B cell (primary cell): ENCODE results near the gene SLIT3. TPM values are rescaled to one million over a fixed set of nuclear protein-coding genes. Genes with fewer than 3 reads are reported as not detected.

Source experiments
- ATAC-seq: fragments of 200-7000 bp; cut with Tn5 transposase; one replicate; pipeline ENCODE4 v1.10.0; 2021; ENCODE audit warnings: low read depth, mild to moderate bottlenecking, moderate number of reproducible peaks, moderate library complexity
- CTCF ChIA-PET: fragments of 350-600 bp; sonication (Branson Sonifier 250); formaldehyde crosslinking; loops from one replicate; lab custom pipeline; 2021; ENCODE audit warnings: antibody characterized with exemption, inconsistent platforms; lab: Charles Lee
- POLR2A ChIA-PET: fragments of 350-600 bp; sonication (Branson Sonifier 250); formaldehyde crosslinking; loops from one replicate; lab custom pipeline; 2021; ENCODE audit warnings: antibody characterized with exemption; lab: Charles Lee
- DNase-seq: peaks from one replicate; pipeline ENCODE4 v3.0.0; 2013
- H2AFZ ChIP-seq: 2 replicates; pipeline ENCODE4 v1.6.1; 2012; ENCODE audit warnings: mild to moderate bottlenecking, low read depth, low read length; ENCODE audit not compliant: insufficient read depth, poor library complexity, severe bottlenecking
- H3K27ac ChIP-seq, 2 donors: 1 replicate in 1 of 2; 2 replicates in 1 of 2; pipeline ENCODE4 v1.5.1; 2012 to 2013; ENCODE audit warnings: low read length in 2 of 2, mild to moderate bottlenecking in 2 of 2, moderate library complexity in 1 of 2
- H3K27me3 ChIP-seq, 4 experiments: fragments of 200-600 bp in 1 of 4; sonication (generic) in 1 of 4; replicated peaks in 1 of 4; 1 replicate in 2 of 4; 2 replicates in 2 of 4; pipeline versions ENCODE4 v1.6.1 to v1.7.0; 2013 to 2016; ENCODE audit warnings: low read length in 3 of 4, mild to moderate bottlenecking in 2 of 4, mixed read lengths in 1 of 4, moderate library complexity in 1 of 4; ENCODE audit not compliant: insufficient read depth in 4 of 4, control insufficient read depth in 3 of 4; ENCODE audit errors: control extremely low read depth in 1 of 4
- H3K36me3 ChIP-seq, 2 experiments: replicated peaks in 1 of 2; 1 replicate in 1 of 2; 2 replicates in 1 of 2; pipeline versions ENCODE4 v1.6.1 to v1.7.1; 2013; ENCODE audit warnings: low read length in 1 of 2; ENCODE audit not compliant: insufficient read depth in 2 of 2, control insufficient read depth in 1 of 2; ENCODE audit errors: control extremely low read depth in 1 of 2, extremely low read depth in 1 of 2
- H3K4me1 ChIP-seq, 2 donors: fragments of 200-600 bp in 1 of 2; sonication (generic) in 1 of 2; 1 replicate in 1 of 2; 2 replicates in 1 of 2; pipeline versions ENCODE4 v1.5.1 to v1.6.1; 2013 to 2017; ENCODE audit warnings: low read length in 2 of 2; ENCODE audit not compliant: control insufficient read depth in 2 of 2, insufficient read depth in 2 of 2
- H3K4me2 ChIP-seq: replicated peaks from 2 replicates; pipeline ENCODE3; 2012; ENCODE audit warnings: mild to moderate bottlenecking, low read depth, low read length; ENCODE audit not compliant: poor library complexity, severe bottlenecking
- H3K4me3 ChIP-seq, 5 experiments: fragments of 200-600 bp in 1 of 5; sonication (generic) in 1 of 5; 1 replicate in 3 of 5; 2 replicates in 2 of 5; pipeline versions ENCODE4 v1.5.1 to v1.7.0; 2011 to 2016; ENCODE audit warnings: low read length in 4 of 5, mild to moderate bottlenecking in 4 of 5, low read depth in 2 of 5, control low read depth in 1 of 5, moderate library complexity in 1 of 5; ENCODE audit not compliant: insufficient read depth in 1 of 5; ENCODE audit errors: control extremely low read depth in 1 of 5, extremely low read depth in 1 of 5
- H3K79me2 ChIP-seq: fragments of 200-600 bp; sonication (generic); one replicate; pipeline ENCODE4 v1.6.0; 2016; ENCODE audit warnings: low read length; ENCODE audit not compliant: control insufficient read depth, insufficient read depth
- H3K9ac ChIP-seq: fragments of 200-600 bp; sonication (generic); 2 replicates; pipeline ENCODE4 v1.6.1; 2017; ENCODE audit warnings: mild to moderate bottlenecking, low read length, moderate library complexity
- H3K9me3 ChIP-seq, 3 donors: one replicate each; pipeline versions ENCODE4 v1.6.1 to v1.7.1; 2013; ENCODE audit warnings: low read length in 2 of 3; ENCODE audit not compliant: control insufficient read depth in 2 of 3, insufficient read depth in 1 of 3; ENCODE audit errors: control extremely low read depth in 1 of 3
- H4K20me1 ChIP-seq: 2 replicates; pipeline ENCODE4 v1.6.0; 2012; ENCODE audit warnings: mild to moderate bottlenecking, low read length; ENCODE audit not compliant: insufficient read depth, control insufficient read depth, poor library complexity, severe bottlenecking
- H3K27ac Mint-ChIP-seq: one replicate; pipeline ENCODE4 v1.8.0; 2021; ENCODE audit warnings: mixed read lengths
- H3K27me3 Mint-ChIP-seq: one replicate; pipeline ENCODE4 v1.8.0; 2021; ENCODE audit warnings: mixed read lengths
- H3K4me1 Mint-ChIP-seq: one replicate; pipeline ENCODE4 v1.8.0; 2021; ENCODE audit warnings: mixed read lengths
- H3K4me3 Mint-ChIP-seq: one replicate; pipeline ENCODE4 v1.8.0; 2021; ENCODE audit warnings: mixed read lengths
- H3K9me3 Mint-ChIP-seq: one replicate; pipeline ENCODE4 v1.8.0; 2022; ENCODE audit warnings: mixed read lengths; ENCODE audit not compliant: insufficient read depth
- CTCF ChIP-seq: fragments of 200-600 bp; IDR thresholded peaks from one replicate; pipeline ENCODE4 v1.8.0; 2022; ENCODE audit warnings: antibody characterized with exemption, mild to moderate bottlenecking
- EZH2 ChIP-seq: IDR thresholded peaks from 2 replicates; pipeline ENCODE4 v1.6.1; 2012; ENCODE audit warnings: borderline replicate concordance, low read depth, mild to moderate bottlenecking, moderate library complexity, low read length; ENCODE audit not compliant: insufficient read depth, poor library complexity, severe bottlenecking
- WGBS: methylation state at CpG from one replicate; pipeline ENCODE4 v1.1.5; 2013; ENCODE audit warnings: missing lambda C conversion rate; ENCODE audit not compliant: insufficient coverage; 5-methylcytosine and 5-hydroxymethylcytosine counted together
- intact Hi-C: fragments of 100-400 bp; cut with micrococcal nuclease; formaldehyde crosslinking; loops from one replicate; pipeline ENCODE4 v1.10.0; 2022
- polyA plus RNA-seq: library from polyadenylated mRNA; depleted of rRNA; stranded (reverse); fragments of >200 nt; gene quantifications from 2 replicates; pipeline ENCODE4 v1.2.3, GENCODE V29; 2012
- total RNA-seq, 2 donors: library from RNA; stranded (reverse); fragments of 120-200 nt in 1 of 2; gene quantifications; 1 replicate in 1 of 2; 2 replicates in 1 of 2; pipeline versions ENCODE4 v1.2.3 to v1.2.4, GENCODE V29; 2013 to 2022

The SLIT3 gene
- total and polyA plus RNA-seq, 2 donors (not counting 1 experiment from before 2014, with no cell fraction given), result not detected

GRCh38 chr5:169260896-169261569, 39.9 kb downstream of the SLIT3 start:
- TF ChIP-seq CTCF (no peak), EZH2 (no peak)
- Histone ChIP-seq H3K4me2 (no peak overlapping the region), H3K9ac (no peak overlapping the region), H2AFZ (no peak overlapping the region), H3K79me2 (no peaks in the 10 kb centered on the region), H3K36me3 (no peaks in the 10 kb centered on the region), H3K27me3 (no peaks in the 10 kb centered on the region), H3K4me1 (no peaks in the 10 kb centered on the region), H3K27ac (no peak overlapping the region), H4K20me1 (no peaks in the 10 kb centered on the region), H3K9me3 (no peaks in the 10 kb centered on the region), H3K4me3 (no peak overlapping the region)
- DNase-seq (no peak), ATAC-seq (no peak)
- no peak overlapping the region for H3K27ac Mint-ChIP-seq
- H3K4me1 Mint-ChIP-seq, result no peaks in the 10 kb centered on the region
- no CpG with 5 or more reads among the region's 3 CpGs for WGBS
- no peaks in the 10 kb centered on the region for H3K9me3 Mint-ChIP-seq
- CTCF ChIA-PET, result no interaction called here
- H3K27me3 Mint-ChIP-seq, result peaks cover 4% of the 10 kb centered on the region
- POLR2A ChIA-PET, result no interaction called here
- no peak overlapping the region for H3K4me3 Mint-ChIP-seq
- intact Hi-C loops, result no loop called here

GRCh38 chr5:169258372-169259000, 42.5 kb downstream of the SLIT3 start:
- WGBS, result no CpG with 5 or more reads among the region's 1 CpG

More at GRCh38 chr5:169258372-169259000, 42.5 kb downstream of the SLIT3 start:
- peaks cover 0 to 3% (median 0%) of the 10 kb centered on the region in 3 donors for H3K9me3 ChIP-seq
- Mint-ChIP-seq H3K4me1 (no peaks in the 10 kb centered on the region), H3K4me3 (no peak overlapping the region), H3K27ac (no peak overlapping the region), H3K9me3 (no peaks in the 10 kb centered on the region), H3K27me3 (peaks cover 4% of the 10 kb centered on the region)
- no peak overlapping the region for H3K9ac ChIP-seq
- intact Hi-C loops, result no loop called here
- H3K27ac ChIP-seq, result no peak overlapping the region
- H3K27me3 ChIP-seq, result no peaks in the 10 kb centered on the region
- H3K4me1 ChIP-seq, result no peaks in the 10 kb centered on the region
- no peaks in the 10 kb centered on the region for H3K79me2 ChIP-seq
- TF ChIP-seq CTCF (no peak), EZH2 (no peak)
- ATAC-seq (no peak), DNase-seq (no peak)
- H4K20me1 ChIP-seq, result no peaks in the 10 kb centered on the region
- ChIA-PET CTCF (no interaction called here), POLR2A (no interaction called here)
- H3K4me2 ChIP-seq, result no peak overlapping the region
- no peak overlapping the region for H3K4me3 ChIP-seq
- H2AFZ ChIP-seq, result no peak overlapping the region
- H3K36me3 ChIP-seq, result no peaks in the 10 kb centered on the region
